ENCODE results near the gene ZNF487. TPM values are rescaled to one million over a fixed set of nuclear protein-coding genes. Genes with fewer than 3 reads are reported as not detected.
"Not testable (repeated sequence)": the region's sequence is repeated elsewhere in the genome, so short reads cannot be mapped to it uniquely, and the experiment has no call there.

The ZNF487 gene
- 1.7 TPM for polyA plus RNA-seq (2013, experiment 1 of 2)
- 2.5 TPM for polyA plus RNA-seq (2013, experiment 2 of 2)

- peak within 1 kb of the TSS; percentile 94 for H3K9ac ChIP-seq (ENCODE audit: low read depth, low read length)
- peak within 1 kb of the TSS; percentile 91 for H3K4me3 ChIP-seq (ENCODE audit: low read length)
- WGBS, result 5% methylated on average over 69 of the region's 69 CpGs
- H3K36me3 ChIP-seq (ENCODE audit: insufficient read depth, low read length), result no peaks in the 10 kb centered on the region
- no peaks in the 10 kb centered on the region for H3K9me3 ChIP-seq (ENCODE audit: insufficient read depth, low read depth, low read length)
- no peaks in the 10 kb centered on the region for H3K27me3 ChIP-seq (ENCODE audit: insufficient read depth, low read length)
- H3K27ac ChIP-seq (ENCODE audit: low read depth, low read length), result peak within 1 kb of the TSS; percentile 97
- no peaks in the 10 kb centered on the region for H3K4me1 ChIP-seq (ENCODE audit: insufficient read depth, low read length)
Measured at GRCh38 chr10:43436291-43437140, at the start of gene ZNF487. Gene ZNF487, plus strand, starts transcription at chr10:43437111. Its CDS starts 38,703 bp downstream, at chr10:43475814.

DNA sequence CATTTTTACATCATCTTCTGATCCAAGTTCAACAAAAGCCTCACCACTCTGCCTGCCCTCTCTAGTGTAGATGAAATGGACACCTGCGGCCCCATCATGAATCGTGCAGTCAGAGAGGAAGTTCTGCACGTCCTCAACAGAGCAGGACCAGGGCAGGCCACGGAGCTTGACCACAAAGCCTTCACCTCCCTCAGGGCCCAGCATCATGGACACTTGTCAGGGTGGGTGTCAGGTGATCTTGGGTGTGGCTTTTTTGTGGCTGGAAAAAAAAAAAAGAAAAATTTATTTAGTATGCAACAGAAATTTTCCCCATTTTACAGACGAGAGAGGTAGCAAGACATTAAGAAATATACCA, 49.3 kb upstream of the ZNF487 start:
- H3K9ac ChIP-seq (ENCODE audit: low read depth, low read length), result no peak overlapping the region
- no peaks in the 10 kb centered on the region for H3K4me1 ChIP-seq (ENCODE audit: insufficient read depth, low read length)
- no peaks in the 10 kb centered on the region for H3K9me3 ChIP-seq (ENCODE audit: insufficient read depth, low read depth, low read length)
- 96% methylated on average over 5 of the region's 5 CpGs for WGBS
- H3K27ac ChIP-seq (ENCODE audit: low read depth, low read length), result no peak overlapping the region
- peaks cover 74% of the 10 kb centered on the region for H3K36me3 ChIP-seq (ENCODE audit: insufficient read depth, low read length)
- no peaks in the 10 kb centered on the region for H3K27me3 ChIP-seq (ENCODE audit: insufficient read depth, low read length)
- H3K4me3 ChIP-seq (ENCODE audit: low read length), result no peak overlapping the region

- H3K36me3 ChIP-seq (ENCODE audit: insufficient read depth, low read length), result peaks cover 96% of the 10 kb centered on the region
- 87% methylated on average over 3 of the region's 3 CpGs for WGBS
- no peak overlapping the region for H3K9ac ChIP-seq (ENCODE audit: low read depth, low read length)
- no peaks in the 10 kb centered on the region for H3K27me3 ChIP-seq (ENCODE audit: insufficient read depth, low read length)
- peaks cover 8% of the 10 kb centered on the region for H3K4me1 ChIP-seq (ENCODE audit: insufficient read depth, low read length)
- H3K27ac ChIP-seq (ENCODE audit: low read depth, low read length), result no peak overlapping the region
- H3K4me3 ChIP-seq (ENCODE audit: low read length), result no peak overlapping the region
- H3K9me3 ChIP-seq (ENCODE audit: insufficient read depth, low read depth, low read length), result no peaks in the 10 kb centered on the region
Measured at GRCh38 chr10:43389867-43390266, 47.0 kb upstream of the ZNF487 start.

- no peaks in the 10 kb centered on the region for H3K9me3 ChIP-seq (ENCODE audit: insufficient read depth, low read depth, low read length)
- H3K27ac ChIP-seq (ENCODE audit: low read depth, low read length), result no peak overlapping the region
- H3K4me1 ChIP-seq (ENCODE audit: insufficient read depth, low read length), result peaks cover 13% of the 10 kb centered on the region
- 94% methylated on average over 5 of the region's 5 CpGs for WGBS
- H3K36me3 ChIP-seq (ENCODE audit: insufficient read depth, low read length), result peaks cover 99% of the 10 kb centered on the region
- H3K9ac ChIP-seq (ENCODE audit: low read depth, low read length), result no peak overlapping the region
- no peaks in the 10 kb centered on the region for H3K27me3 ChIP-seq (ENCODE audit: insufficient read depth, low read length)
- no peak overlapping the region for H3K4me3 ChIP-seq (ENCODE audit: low read length)
Measured at GRCh38 chr10:43390333-43390732, 46.6 kb upstream of the ZNF487 start.

GRCh38 chr10:43390759-43391158, 46.2 kb upstream of the ZNF487 start:
- Histone ChIP-seq H3K9ac (ENCODE audit: low read depth, low read length) (no peak overlapping the region), H3K9me3 (ENCODE audit: insufficient read depth, low read depth, low read length) (no peaks in the 10 kb centered on the region), H3K4me3 (ENCODE audit: low read length) (no peak overlapping the region), H3K4me1 (ENCODE audit: insufficient read depth, low read length) (peaks cover 15% of the 10 kb centered on the region), H3K27me3 (ENCODE audit: insufficient read depth, low read length) (no peaks in the 10 kb centered on the region), H3K27ac (ENCODE audit: low read depth, low read length) (no peak overlapping the region), H3K36me3 (ENCODE audit: insufficient read depth, low read length) (peaks cover 98% of the 10 kb centered on the region)
- WGBS, result 92% methylated on average over 7 of the region's 7 CpGs

DNA sequence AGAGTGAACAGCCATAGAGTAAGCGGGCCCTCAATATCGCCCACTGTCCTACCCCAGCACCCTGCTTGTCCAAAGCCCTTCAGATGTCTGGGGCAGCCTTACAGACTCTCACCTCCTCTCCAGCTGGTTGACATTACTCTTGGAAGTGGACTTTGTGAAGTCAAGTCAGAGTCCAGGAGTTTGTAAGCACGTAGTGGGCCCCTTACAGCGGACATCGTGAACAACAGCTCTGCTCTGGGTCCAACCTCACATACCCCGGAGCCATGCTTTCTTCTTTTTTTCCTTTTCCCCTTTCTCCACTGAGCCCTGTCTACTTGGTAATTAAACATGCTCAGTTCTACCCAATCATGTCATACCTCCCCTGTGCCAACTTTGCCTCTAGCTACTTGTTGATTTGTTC, 45.4 kb upstream of the ZNF487 start:
- Histone ChIP-seq H3K27me3 (ENCODE audit: insufficient read depth, low read length) (no peaks in the 10 kb centered on the region), H3K36me3 (ENCODE audit: insufficient read depth, low read length) (peaks cover 91% of the 10 kb centered on the region), H3K4me1 (ENCODE audit: insufficient read depth, low read length) (peaks cover 15% of the 10 kb centered on the region), H3K9me3 (ENCODE audit: insufficient read depth, low read depth, low read length) (no peaks in the 10 kb centered on the region), H3K4me3 (ENCODE audit: low read length) (no peak overlapping the region), H3K27ac (ENCODE audit: low read depth, low read length) (no peak overlapping the region), H3K9ac (ENCODE audit: low read depth, low read length) (no peak overlapping the region)
- WGBS, result 94% methylated on average over 6 of the region's 6 CpGs

GRCh38 chr10:43392748-43393147, 44.2 kb upstream of the ZNF487 start:
- Histone ChIP-seq H3K4me3 (ENCODE audit: low read length) (no peak overlapping the region), H3K27ac (ENCODE audit: low read depth, low read length) (no peak overlapping the region), H3K9ac (ENCODE audit: low read depth, low read length) (no peak overlapping the region), H3K4me1 (ENCODE audit: insufficient read depth, low read length) (peaks cover 17% of the 10 kb centered on the region), H3K36me3 (ENCODE audit: insufficient read depth, low read length) (peaks cover 79% of the 10 kb centered on the region), H3K27me3 (ENCODE audit: insufficient read depth, low read length) (no peaks in the 10 kb centered on the region), H3K9me3 (ENCODE audit: insufficient read depth, low read depth, low read length) (no peaks in the 10 kb centered on the region)
- 89% methylated on average over 3 of the region's 3 CpGs for WGBS

- H3K4me3 ChIP-seq (ENCODE audit: low read length); H3K9me3 ChIP-seq (ENCODE audit: insufficient read depth, low read depth, low read length); H3K27me3 ChIP-seq (ENCODE audit: insufficient read depth, low read length); H3K9ac ChIP-seq (ENCODE audit: low read depth, low read length); H3K27ac ChIP-seq (ENCODE audit: low read depth, low read length): not testable (repeated sequence)
- Histone ChIP-seq H3K4me1 (ENCODE audit: insufficient read depth, low read length) (peaks cover 20% of the 10 kb centered on the region), H3K36me3 (ENCODE audit: insufficient read depth, low read length) (peaks cover 74% of the 10 kb centered on the region)
- WGBS, result 97% methylated on average over 11 of the region's 11 CpGs
Measured at GRCh38 chr10:43393186-43393585, 43.7 kb upstream of the ZNF487 start.

GRCh38 chr10:43393606-43394360, 43.1 kb upstream of the ZNF487 start:
- Histone ChIP-seq H3K36me3 (ENCODE audit: insufficient read depth, low read length) (peaks cover 70% of the 10 kb centered on the region), H3K27me3 (ENCODE audit: insufficient read depth, low read length) (no peaks in the 10 kb centered on the region), H3K9ac (ENCODE audit: low read depth, low read length) (no peak overlapping the region), H3K9me3 (ENCODE audit: insufficient read depth, low read depth, low read length) (no peaks in the 10 kb centered on the region), H3K4me1 (ENCODE audit: insufficient read depth, low read length) (peaks cover 20% of the 10 kb centered on the region), H3K4me3 (ENCODE audit: low read length) (no peak overlapping the region), H3K27ac (ENCODE audit: low read depth, low read length) (no peak overlapping the region)
- 92% methylated on average over 3 of the region's 3 CpGs for WGBS

- Histone ChIP-seq H3K9ac (ENCODE audit: low read depth, low read length) (peak overlapping the region; percentile 99), H3K4me3 (ENCODE audit: low read length) (peak overlapping the region; percentile 95), H3K9me3 (ENCODE audit: insufficient read depth, low read depth, low read length) (no peaks in the 10 kb centered on the region), H3K4me1 (ENCODE audit: insufficient read depth, low read length) (peaks cover 28% of the 10 kb centered on the region), H3K27me3 (ENCODE audit: insufficient read depth, low read length) (no peaks in the 10 kb centered on the region), H3K27ac (ENCODE audit: low read depth, low read length) (0 out of 2 replicates have a peak overlapping the region, but pooled peaks have one; percentile 99), H3K36me3 (ENCODE audit: insufficient read depth, low read length) (peaks cover 68% of the 10 kb centered on the region)
- 82% methylated on average over 6 of the region's 6 CpGs for WGBS
Measured at GRCh38 chr10:43394868-43395267, 42.0 kb upstream of the ZNF487 start.

DNA sequence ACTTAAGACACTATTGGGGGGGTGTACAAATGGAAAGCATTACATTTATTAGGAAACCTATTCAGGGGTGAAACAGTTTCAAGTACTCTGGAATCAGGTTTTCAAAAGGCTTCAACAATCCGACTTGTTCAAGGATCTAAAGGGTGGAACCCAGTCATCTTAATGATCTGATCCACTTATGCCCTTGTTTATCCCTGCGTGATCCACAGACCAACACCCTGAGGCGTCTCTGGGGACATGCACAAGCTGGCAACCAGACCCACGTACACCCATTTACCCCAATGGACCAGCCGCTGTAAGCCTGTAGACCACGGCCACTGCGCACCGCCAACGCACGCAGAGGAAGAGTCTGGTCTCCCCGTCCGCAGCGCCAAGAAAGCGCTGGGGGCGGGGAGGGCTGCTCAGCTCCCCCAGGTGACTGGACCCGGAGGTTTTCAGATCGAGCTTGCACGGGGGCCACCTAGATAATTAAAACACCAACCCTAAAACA, 41.3 kb upstream of the ZNF487 start:
- peak overlapping the region; percentile 99 for H3K9ac ChIP-seq (ENCODE audit: low read depth, low read length)
- H3K27me3 ChIP-seq (ENCODE audit: insufficient read depth, low read length), result no peaks in the 10 kb centered on the region
- peak overlapping the region; percentile 95 for H3K4me3 ChIP-seq (ENCODE audit: low read length)
- no peaks in the 10 kb centered on the region for H3K9me3 ChIP-seq (ENCODE audit: insufficient read depth, low read depth, low read length)
- peaks cover 33% of the 10 kb centered on the region for H3K4me1 ChIP-seq (ENCODE audit: insufficient read depth, low read length)
- 2% methylated on average over 18 of the region's 18 CpGs for WGBS
- H3K36me3 ChIP-seq (ENCODE audit: insufficient read depth, low read length), result peaks cover 68% of the 10 kb centered on the region
- peak overlapping the region; percentile 99 for H3K27ac ChIP-seq (ENCODE audit: low read depth, low read length)
